H9 (cell line): ENCODE results near the gene LRPPRC. TPM values are rescaled to one million over a fixed set of nuclear protein-coding genes. Genes with fewer than 3 reads are reported as not detected.

ENCODE experiments used
- DNase-seq: peaks from one replicate; pipeline ENCODE4 v3.0.0-alpha.2; 2017
- H2AFZ ChIP-seq: one replicate; pipeline ENCODE4 v1.6.1; 2013; ENCODE audit warnings: mild to moderate bottlenecking, low read length, control low read depth, moderate library complexity
- H2AK5ac ChIP-seq: 2 replicates; pipeline ENCODE4 v1.6.1; 2013; ENCODE audit warnings: low read length, control low read depth, mixed read lengths; ENCODE audit not compliant: insufficient read length
- H2BK120ac ChIP-seq: one replicate; pipeline ENCODE4 v1.6.1; 2013; ENCODE audit warnings: low read depth, mild to moderate bottlenecking, low read length, control low read depth, inconsistent platforms; ENCODE audit not compliant: poor library complexity, severe bottlenecking
- H2BK12ac ChIP-seq: 2 replicates; pipeline ENCODE4 v1.6.1; 2013; ENCODE audit warnings: low read length, control low read depth, mixed read lengths, low read depth; ENCODE audit not compliant: insufficient read length
- H2BK15ac ChIP-seq: 2 replicates; pipeline ENCODE4 v1.6.1; 2013; ENCODE audit warnings: low read depth, low read length, control low read depth
- H2BK20ac ChIP-seq: one replicate; pipeline ENCODE4 v1.6.1; 2013; ENCODE audit warnings: low read depth, mild to moderate bottlenecking, low read length, control low read depth, inconsistent platforms; ENCODE audit not compliant: poor library complexity, severe bottlenecking
- H2BK5ac ChIP-seq: 2 replicates; pipeline ENCODE4 v1.6.1; 2013; ENCODE audit warnings: low read length, control low read depth, mixed read lengths; ENCODE audit not compliant: insufficient read length
- H3K14ac ChIP-seq: 2 replicates; pipeline ENCODE4 v1.6.1; 2013; ENCODE audit warnings: low read length, control low read depth; ENCODE audit not compliant: insufficient read depth
- H3K18ac ChIP-seq: 2 replicates; pipeline ENCODE4 v1.6.1; 2013; ENCODE audit warnings: low read depth, mild to moderate bottlenecking, mixed read lengths, low read length, control low read depth; ENCODE audit not compliant: insufficient read length
- H3K23ac ChIP-seq: 2 replicates; pipeline ENCODE4 v1.6.1; 2013; ENCODE audit warnings: low read length, control low read depth, mixed read lengths, low read depth; ENCODE audit not compliant: insufficient read length
- H3K23me2 ChIP-seq: 2 replicates; pipeline ENCODE4 v1.6.1; 2013; ENCODE audit warnings: low read depth, mild to moderate bottlenecking, mixed read lengths, low read length, control low read depth; ENCODE audit not compliant: insufficient read length, poor library complexity, severe bottlenecking
- H3K27ac ChIP-seq: 2 replicates; pipeline ENCODE4 v1.5.1; 2013; ENCODE audit warnings: low read length, control low read depth, mixed read lengths, low read depth; ENCODE audit not compliant: insufficient read length
- H3K27me3 ChIP-seq: 2 replicates; pipeline ENCODE4 v1.6.1; 2013; ENCODE audit warnings: low read length, control low read depth, inconsistent platforms; ENCODE audit not compliant: insufficient read depth
- H3K4ac ChIP-seq: 2 replicates; pipeline ENCODE4 v1.6.1; 2013; ENCODE audit warnings: low read depth, mild to moderate bottlenecking, control low read depth, inconsistent platforms, low read length, moderate library complexity
- H3K4me1 ChIP-seq: 2 replicates; pipeline ENCODE4 v1.6.1; 2013; ENCODE audit warnings: low read length, control low read depth, inconsistent platforms; ENCODE audit not compliant: insufficient read depth
- H3K4me2 ChIP-seq: 2 replicates; pipeline ENCODE4 v1.6.1; 2013; ENCODE audit warnings: low read length, control low read depth, mixed read lengths; ENCODE audit not compliant: insufficient read length, insufficient read depth
- H3K56ac ChIP-seq: 2 replicates; pipeline ENCODE4 v1.6.1; 2013; ENCODE audit warnings: low read depth, mild to moderate bottlenecking, mixed read lengths, low read length, control low read depth; ENCODE audit not compliant: insufficient read length
- H3K79me1 ChIP-seq: 2 replicates; pipeline ENCODE4 v1.6.1; 2013; ENCODE audit warnings: low read depth, mild to moderate bottlenecking, moderate library complexity, low read length, control low read depth, inconsistent platforms; ENCODE audit not compliant: insufficient read depth, poor library complexity, severe bottlenecking
- H3K79me2 ChIP-seq: 2 replicates; pipeline ENCODE4 v1.6.1; 2013; ENCODE audit warnings: low read length, control low read depth, inconsistent platforms; ENCODE audit not compliant: insufficient read depth
- H3K9ac ChIP-seq: 2 replicates; pipeline ENCODE4 v1.6.1; 2013; ENCODE audit warnings: low read length, control low read depth, mixed read lengths; ENCODE audit not compliant: insufficient read length; ENCODE audit errors: extremely low read depth
- H3K9me3 ChIP-seq: one replicate; pipeline ENCODE4 v1.6.1; 2013; ENCODE audit warnings: low read depth, low read length, inconsistent platforms; ENCODE audit not compliant: control insufficient read depth
- H3T11ph ChIP-seq: one replicate; pipeline ENCODE4 v1.6.1; 2013; ENCODE audit warnings: mild to moderate bottlenecking, low read length, control low read depth, inconsistent platforms
- H4K20me1 ChIP-seq: one replicate; pipeline ENCODE4 v1.6.1; 2013; ENCODE audit not compliant: control insufficient read depth, insufficient read length, insufficient read depth
- H4K5ac ChIP-seq: 2 replicates; pipeline ENCODE4 v1.6.1; 2013; ENCODE audit warnings: low read depth, mild to moderate bottlenecking, mixed read lengths, low read length, control low read depth; ENCODE audit not compliant: insufficient read length
- H4K8ac ChIP-seq: replicated peaks from 2 replicates; pipeline ENCODE4 v1.6.1; 2013; ENCODE audit warnings: low read length, control low read depth, mixed read lengths, low read depth; ENCODE audit not compliant: insufficient read length
- H4K91ac ChIP-seq: 2 replicates; pipeline ENCODE4 v1.6.1; 2013; ENCODE audit warnings: low read depth, mild to moderate bottlenecking, moderate library complexity, mixed read lengths, low read length, control low read depth; ENCODE audit not compliant: insufficient read length
- H3K27ac Mint-ChIP-seq, 3 experiments: 2 replicates in 2 of 3; 3 replicates in 1 of 3; pipeline ENCODE4 v1.8.0; 2020 to 2021; ENCODE audit warnings: mixed read lengths in 3 of 3, mild to moderate bottlenecking in 1 of 3, moderate library complexity in 1 of 3
- H3K27me3 Mint-ChIP-seq: 2 replicates; pipeline ENCODE4 v1.8.0; 2021; ENCODE audit warnings: low read depth, mild to moderate bottlenecking, moderate library complexity, mixed read lengths
- H3K36me3 Mint-ChIP-seq, 3 experiments: 2 replicates in 2 of 3; 3 replicates in 1 of 3; pipeline ENCODE4 v1.8.0; 2020 to 2021; ENCODE audit warnings: low read depth in 3 of 3, mixed read lengths in 3 of 3; ENCODE audit not compliant: insufficient read depth in 1 of 3
- H3K4me1 Mint-ChIP-seq, 2 experiments: 2 replicates each; pipeline ENCODE4 v1.8.0; 2020; ENCODE audit warnings: mixed read lengths in 2 of 2
- H3K4me3 Mint-ChIP-seq, 2 experiments: 2 replicates in 1 of 2; 3 replicates in 1 of 2; pipeline ENCODE4 v1.8.0; 2020 to 2021; ENCODE audit warnings: mild to moderate bottlenecking in 2 of 2, mixed read lengths in 2 of 2, moderate library complexity in 1 of 2
- H3K9me3 Mint-ChIP-seq, 2 experiments: 2 replicates in 1 of 2; 3 replicates in 1 of 2; pipeline ENCODE4 v1.8.0; 2020; ENCODE audit warnings: mild to moderate bottlenecking in 2 of 2, mixed read lengths in 2 of 2, moderate library complexity in 1 of 2
- WGBS: extraction: QIAGEN DNeasy Blood & Tissue Kit; methylation state at CpG from one replicate; pipeline ENCODE4 v1.1.7; 2013; ENCODE audit warnings: missing lambda C conversion rate, low lambda C conversion rate, mixed read lengths; ENCODE audit not compliant: insufficient read length; ENCODE audit errors: extremely low coverage; 5-methylcytosine and 5-hydroxymethylcytosine counted together
- total RNA-seq: library from RNA; stranded (reverse); gene quantifications from 2 replicates; pipeline ENCODE4 v1.2.1, GENCODE V29; 2021
- TF ChIP-seq, protein P1 (sequence below): fragments of 200-600 bp; sonication (generic); conservative IDR thresholded peaks from 3 replicates; pipeline ENCODE4 v1.8.0; 2021; ENCODE audit warnings: antibody characterized with exemption, mild to moderate bottlenecking

The LRPPRC gene
- total RNA-seq, 1 experiment from 2014 or later, result 182 TPM

DNA sequence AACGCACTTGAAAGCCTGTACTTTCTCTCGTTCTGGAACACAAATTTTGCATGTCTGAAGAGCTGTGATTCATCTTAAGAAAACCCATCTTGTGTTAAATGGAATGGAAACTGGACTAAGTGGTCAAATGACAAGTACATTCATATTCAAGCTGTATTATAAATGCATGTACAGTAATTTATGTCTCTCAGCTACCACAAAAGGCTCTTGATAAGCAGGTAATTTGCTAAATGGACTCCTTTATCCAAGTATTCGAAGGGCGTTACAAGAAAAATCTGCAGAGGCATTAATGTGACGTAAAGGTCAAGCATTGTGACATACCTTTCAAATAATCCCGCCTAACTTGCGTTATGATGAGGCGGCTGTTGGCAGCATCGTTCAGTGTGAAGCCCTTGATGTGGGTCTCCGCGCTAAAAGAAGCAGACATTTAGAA is 90.4 kb downstream of the LRPPRC start:
- Histone ChIP-seq H2BK12ac (no peak overlapping the region), H3K56ac (no peak overlapping the region), H2AK5ac (no peak overlapping the region), H3K27me3 (no peaks in the 10 kb centered on the region), H2BK5ac (no peak overlapping the region), H4K8ac (no peak overlapping the region), H3K4ac (no peak overlapping the region), H4K5ac (no peak overlapping the region), H3K18ac (no peak overlapping the region), H3K79me2 (no peaks in the 10 kb centered on the region), H2BK15ac (no peak overlapping the region), H3K14ac (no peak overlapping the region), H3K4me1 (no peaks in the 10 kb centered on the region), H3K27ac (no peak overlapping the region), H3K9ac (no peak overlapping the region), H2BK120ac (no peak overlapping the region), H3T11ph (no peak overlapping the region), H2AFZ (no peak overlapping the region), H2BK20ac (no peak overlapping the region), H3K4me2 (no peak overlapping the region), H3K23ac (no peak overlapping the region), H4K91ac (no peak overlapping the region), H3K23me2 (no peaks in the 10 kb centered on the region), H3K79me1 (peaks cover 2% of the 10 kb centered on the region), H4K20me1 (no peaks in the 10 kb centered on the region), H3K9me3 (no peaks in the 10 kb centered on the region)
- no peak for DNase-seq
- WGBS, result no CpG with 5 or more reads among the region's 11 CpGs
- Mint-ChIP-seq H3K27ac (no peak overlapping the region; a peak in 1 of 7 replicates), H3K4me1 (no peaks in the 10 kb centered on the region), H3K36me3 (peaks cover 17 to 77% (median 48%) of the 10 kb centered on the region in 3 experiments; a peak in 6 of 7 replicates), H3K27me3 (no peaks in the 10 kb centered on the region; the same call in 1 of the 2 replicates), H3K9me3 (no peaks in the 10 kb centered on the region), H3K4me3 (no peak overlapping the region)
- TF ChIP-seq, protein P1, sequence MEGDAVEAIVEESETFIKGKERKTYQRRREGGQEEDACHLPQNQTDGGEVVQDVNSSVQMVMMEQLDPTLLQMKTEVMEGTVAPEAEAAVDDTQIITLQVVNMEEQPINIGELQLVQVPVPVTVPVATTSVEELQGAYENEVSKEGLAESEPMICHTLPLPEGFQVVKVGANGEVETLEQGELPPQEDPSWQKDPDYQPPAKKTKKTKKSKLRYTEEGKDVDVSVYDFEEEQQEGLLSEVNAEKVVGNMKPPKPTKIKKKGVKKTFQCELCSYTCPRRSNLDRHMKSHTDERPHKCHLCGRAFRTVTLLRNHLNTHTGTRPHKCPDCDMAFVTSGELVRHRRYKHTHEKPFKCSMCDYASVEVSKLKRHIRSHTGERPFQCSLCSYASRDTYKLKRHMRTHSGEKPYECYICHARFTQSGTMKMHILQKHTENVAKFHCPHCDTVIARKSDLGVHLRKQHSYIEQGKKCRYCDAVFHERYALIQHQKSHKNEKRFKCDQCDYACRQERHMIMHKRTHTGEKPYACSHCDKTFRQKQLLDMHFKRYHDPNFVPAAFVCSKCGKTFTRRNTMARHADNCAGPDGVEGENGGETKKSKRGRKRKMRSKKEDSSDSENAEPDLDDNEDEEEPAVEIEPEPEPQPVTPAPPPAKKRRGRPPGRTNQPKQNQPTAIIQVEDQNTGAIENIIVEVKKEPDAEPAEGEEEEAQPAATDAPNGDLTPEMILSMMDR, result no peak
